IMR-90 (cell line): ENCODE results near the gene BPTF. TPM values are rescaled to one million over a fixed set of nuclear protein-coding genes. Genes with fewer than 3 reads are reported as not detected.

ENCODE experiments used
- ATAC-seq: fragments of 200-7000 bp; cut with Tn5 transposase; 2 replicates; pipeline ENCODE4 v1.9.1; 2020; ENCODE audit warnings: low read depth, mild to moderate bottlenecking, moderate library complexity
- BruUV-seq: library from RNA; stranded (reverse); fragments of 400-500 nt; replicated peaks from 2 replicates; lab custom pipeline; 2021; lab: Mats Ljungman, UMichigan
- CTCF ChIA-PET: fragments of 300-600 bp; formaldehyde crosslinking; extraction: SDS; loops from one replicate; lab custom pipeline; 2021; ENCODE audit warnings: antibody characterized with exemption; lab: Yijun Ruan, JAX
- POLR2A ChIA-PET: fragments of 300-600 bp; sonication (Branson Sonifier 250); formaldehyde crosslinking; loops from one replicate; lab custom pipeline; 2022; ENCODE audit warnings: antibody characterized with exemption; ENCODE audit not compliant: unreplicated experiment; lab: Charles Lee
- DNase-seq: peaks from one replicate; pipeline ENCODE4 v3.0.0; 2013
- H2AFZ ChIP-seq: replicated peaks from 2 replicates; pipeline ENCODE3; 2013; ENCODE audit warnings: low read length, mild to moderate bottlenecking; ENCODE audit not compliant: poor library complexity
- H2AK5ac ChIP-seq: 2 replicates; pipeline ENCODE4 v1.6.1; 2013; ENCODE audit warnings: low read depth, low read length, inconsistent platforms
- H2AK9ac ChIP-seq: replicated peaks from 2 replicates; pipeline ENCODE3; 2013; ENCODE audit warnings: mild to moderate bottlenecking, low read depth, low read length, moderate library complexity; ENCODE audit not compliant: poor library complexity
- H2BK120ac ChIP-seq: 2 replicates; pipeline ENCODE4 v1.6.1; 2013; ENCODE audit warnings: low read depth, low read length, inconsistent platforms
- H2BK15ac ChIP-seq: 3 replicates; pipeline ENCODE4 v1.6.1; 2013; ENCODE audit warnings: low read depth, low read length, inconsistent platforms
- H2BK20ac ChIP-seq: 2 replicates; pipeline ENCODE4 v1.6.1; 2013; ENCODE audit warnings: low read depth, mild to moderate bottlenecking, inconsistent platforms, low read length, moderate library complexity
- H2BK5ac ChIP-seq: 2 replicates; pipeline ENCODE4 v1.6.1; 2013; ENCODE audit warnings: mild to moderate bottlenecking, low read depth, low read length, inconsistent platforms; ENCODE audit not compliant: poor library complexity, severe bottlenecking
- H3K14ac ChIP-seq: replicated peaks from 2 replicates; pipeline ENCODE4 v1.6.1; 2013; ENCODE audit warnings: low read depth, low read length, inconsistent platforms
- H3K18ac ChIP-seq: 2 replicates; pipeline ENCODE4 v1.6.1; 2013; ENCODE audit warnings: low read depth, low read length, control low read depth
- H3K23ac ChIP-seq: 2 replicates; pipeline ENCODE4 v1.6.1; 2013; ENCODE audit warnings: low read depth, low read length, inconsistent platforms
- H3K27ac ChIP-seq: 2 replicates; pipeline ENCODE4 v1.5.1; 2013; ENCODE audit warnings: mild to moderate bottlenecking, control low read depth, low read length; ENCODE audit not compliant: insufficient read depth
- H3K27me3 ChIP-seq: 2 replicates; pipeline ENCODE4 v1.6.1; 2013; ENCODE audit warnings: low read length; ENCODE audit not compliant: control insufficient read depth, insufficient read depth
- H3K36me3 ChIP-seq: 2 replicates; pipeline ENCODE4 v1.6.1; 2013; ENCODE audit warnings: low read length, mixed read lengths; ENCODE audit not compliant: control insufficient read depth, insufficient read depth
- H3K4ac ChIP-seq: 2 replicates; pipeline ENCODE4 v1.6.1; 2013; ENCODE audit warnings: low read depth, low read length, inconsistent platforms
- H3K4me1 ChIP-seq: 2 replicates; pipeline ENCODE4 v1.6.1; 2013; ENCODE audit warnings: low read length, mixed read lengths; ENCODE audit not compliant: control insufficient read depth, insufficient read depth
- H3K4me2 ChIP-seq: 2 replicates; pipeline ENCODE4 v1.6.1; 2013; ENCODE audit warnings: low read depth, mild to moderate bottlenecking, control low read depth, low read length, moderate library complexity
- H3K4me3 ChIP-seq: 2 replicates; pipeline ENCODE4 v1.5.1; 2013; ENCODE audit warnings: low read depth, mild to moderate bottlenecking, control low read depth, low read length, moderate library complexity; ENCODE audit not compliant: insufficient read depth
- H3K56ac ChIP-seq: 2 replicates; pipeline ENCODE4 v1.6.1; 2013; ENCODE audit warnings: low read length, inconsistent platforms; ENCODE audit not compliant: insufficient read depth; ENCODE audit errors: extremely low read depth
- H3K79me1 ChIP-seq, 2 experiments: 2 replicates each; pipeline ENCODE4 v1.6.1; 2013; ENCODE audit warnings: low read length in 2 of 2, inconsistent platforms in 1 of 2, low read depth in 1 of 2
- H3K9ac ChIP-seq: 2 replicates; pipeline ENCODE4 v1.6.1; 2013; ENCODE audit warnings: low read depth, low read length, control low read depth
- H3K9me1 ChIP-seq: 2 replicates; pipeline ENCODE4 v1.6.1; 2013; ENCODE audit warnings: low read length, inconsistent platforms; ENCODE audit not compliant: insufficient read depth
- H3K9me3 ChIP-seq: 2 replicates; pipeline ENCODE4 v1.6.1; 2013; ENCODE audit warnings: low read length; ENCODE audit not compliant: control insufficient read depth, insufficient read depth
- H4K20me1 ChIP-seq: 2 replicates; pipeline ENCODE4 v1.6.1; 2013; ENCODE audit warnings: low read length, inconsistent platforms; ENCODE audit not compliant: insufficient read depth
- H4K5ac ChIP-seq: 2 replicates; pipeline ENCODE4 v1.6.1; 2013; ENCODE audit warnings: mild to moderate bottlenecking, low read depth, low read length, control low read depth
- H4K8ac ChIP-seq, 2 experiments: 2 replicates each; pipeline ENCODE4 v1.6.1; 2013; ENCODE audit warnings: low read depth in 2 of 2, low read length in 2 of 2, control low read depth in 1 of 2, inconsistent platforms in 1 of 2
- H4K91ac ChIP-seq: 2 replicates; pipeline ENCODE4 v1.6.1; 2013; ENCODE audit warnings: low read depth, low read length, inconsistent platforms; ENCODE audit not compliant: insufficient read depth
- CHD1 ChIP-seq: IDR thresholded peaks from 2 replicates; pipeline ENCODE4 v1.6.1; 2012; ENCODE audit warnings: low read depth, low read length, improper control_type of control experiment
- WGBS, 2 experiments: methylation state at CpG; one replicate each; pipeline versions ENCODE4 v1.1.5 to v1.1.7; 2013; ENCODE audit warnings: missing lambda C conversion rate in 2 of 2; ENCODE audit not compliant: insufficient read length in 1 of 2; ENCODE audit errors: extremely low coverage in 2 of 2; 5-methylcytosine and 5-hydroxymethylcytosine counted together
- dilution Hi-C: fragments of 300-500 bp; cut with HindIII; formaldehyde crosslinking; loops from one replicate; pipeline ENCODE4 v1.14.3; 2018; ENCODE audit warnings: low sequenced_read_pairs; ENCODE audit not compliant: unreplicated experiment
- in situ Hi-C: fragments of 300-500 bp; cut with MboI; formaldehyde crosslinking; loops from 3 replicates; pipeline ENCODE4 v1.14.3; 2019; ENCODE audit warnings: low sequenced_read_pairs, inconsistent platforms, mixed read lengths
- intact Hi-C: fragments of 100-400 bp; cut with micrococcal nuclease; formaldehyde crosslinking; loops from 2 replicates; pipeline ENCODE4 v1.10.0; 2022
- polyA plus RNA-seq, 3 experiments: library from polyadenylated mRNA; depleted of rRNA; stranded (reverse); fragments of >200 nt; gene quantifications; 2 replicates each; pipeline ENCODE4 v1.2.3, GENCODE V29; 2012; ENCODE audit warnings: low replicate concordance in 1 of 3
- total RNA-seq: library from RNA; depleted of rRNA; stranded (reverse); fragments of >200 nt; gene quantifications from 2 replicates; pipeline ENCODE4 v1.2.3, GENCODE V29; 2012

The BPTF gene
- total and polyA plus RNA-seq, 2 of the 4 experiments (the other 2 are of a cell fraction) = 32.3 to 35.7 TPM

- in situ Hi-C loops (no loop called here), intact Hi-C loops (no loop called here), dilution Hi-C loops (no loop called here)
- ATAC-seq = no peak
- no peak overlapping the region for H4K91ac ChIP-seq
- H3K9me3 ChIP-seq = no peaks in the 10 kb centered on the region
- ChIA-PET CTCF (no interaction called here), POLR2A (no interaction called here)
- H2AFZ ChIP-seq = no peak overlapping the region
- H3K27ac ChIP-seq = no peak overlapping the region
- H2BK120ac ChIP-seq = no peak overlapping the region
- no peak overlapping the region for H2AK5ac ChIP-seq
- no peak overlapping the region for H2BK15ac ChIP-seq
- H2BK20ac ChIP-seq = no peak overlapping the region
- H2BK5ac ChIP-seq = no peak overlapping the region
- no TSS peak for BruUV-seq
- WGBS, 2 experiments = 100% methylated on average over 1 of the region's 4 CpGs; no CpG with 5 or more reads in 1 of the 2 experiments
- no peak overlapping the region for H3K9ac ChIP-seq
- H3K79me1 ChIP-seq = peaks cover 9 to 12% of the 10 kb centered on the region in 2 experiments; a peak in 3 of 4 replicates
- no peak overlapping the region for H3K23ac ChIP-seq
- peaks cover 2% of the 10 kb centered on the region; the same call in 1 of the 2 replicates for H3K4me1 ChIP-seq
- H3K18ac ChIP-seq = no peak overlapping the region
- H3K9me1 ChIP-seq = no peaks in the 10 kb centered on the region
- no peak overlapping the region for H3K4ac ChIP-seq
- H4K20me1 ChIP-seq = no peaks in the 10 kb centered on the region; the same call in 1 of the 2 replicates
- DNase-seq = no peak
- peaks cover 41% of the 10 kb centered on the region for H3K36me3 ChIP-seq
- H3K14ac ChIP-seq = no peak overlapping the region
- no peak overlapping the region for H2AK9ac ChIP-seq
- no peak overlapping the region for H3K56ac ChIP-seq
- no peak overlapping the region for H4K8ac ChIP-seq
- H3K4me3 ChIP-seq = no peak overlapping the region
- no peak for TF ChIP-seq CHD1
- H3K4me2 ChIP-seq = no peak overlapping the region
- H4K5ac ChIP-seq = no peak overlapping the region
- no peaks in the 10 kb centered on the region for H3K27me3 ChIP-seq
These were observed 94.9 kb downstream of the BPTF start for GRCh38 chr17:67920212-67920611.
